ENCODE measurements around the gene GPC6.

GPC6 gene

GRCh38 chr13:94384231-94384905, 1157.8 kb downstream of the GPC6 start:
- peaks cover 2% of the 10 kb centered on the region for H3K36me3 Mint-ChIP-seq (ENCODE audit: insufficient read depth)
- H3K27me3 Mint-ChIP-seq: peaks cover 61% of the 10 kb centered on the region
- no peaks in the 10 kb centered on the region for H3K9me3 Mint-ChIP-seq
- peaks cover 5% of the 10 kb centered on the region for H3K4me1 Mint-ChIP-seq
- DNase-seq (ENCODE audit: low spot score in 2 of 2): no peak
- no peak overlapping the region for H3K27ac Mint-ChIP-seq (ENCODE audit: low read depth)
- H3K4me3 Mint-ChIP-seq: no peak overlapping the region
- no peak for ATAC-seq (replicated peaks; ENCODE audit: extremely low read depth, poor library complexity, severe bottlenecking)

- ATAC-seq (replicated peaks; ENCODE audit: extremely low read depth, poor library complexity, severe bottlenecking): no peak
- H3K27me3 Mint-ChIP-seq: peaks cover 35% of the 10 kb centered on the region
- H3K9me3 Mint-ChIP-seq: no peaks in the 10 kb centered on the region
- DNase-seq (ENCODE audit: low spot score in 2 of 2): no peak
- H3K4me1 Mint-ChIP-seq: peaks cover 5% of the 10 kb centered on the region
- H3K36me3 Mint-ChIP-seq (ENCODE audit: insufficient read depth): peaks cover 2% of the 10 kb centered on the region
- no peak overlapping the region for H3K4me3 Mint-ChIP-seq
- H3K27ac Mint-ChIP-seq (ENCODE audit: low read depth): no peak overlapping the region
Observed at GRCh38 chr13:94387047-94387446, 1160.4 kb downstream of the GPC6 start.

GRCh38 chr13:94389604-94390351, 1163.2 kb downstream of the GPC6 start:
- no peak for DNase-seq (ENCODE audit: low spot score in 2 of 2)
- Mint-ChIP-seq H3K4me3 (no peak overlapping the region), H3K36me3 (ENCODE audit: insufficient read depth) (peaks cover 2% of the 10 kb centered on the region), H3K27me3 (peaks cover 27% of the 10 kb centered on the region), H3K9me3 (no peaks in the 10 kb centered on the region), H3K27ac (ENCODE audit: low read depth) (no peak overlapping the region), H3K4me1 (peaks cover 5% of the 10 kb centered on the region)
- no peak for ATAC-seq (replicated peaks; ENCODE audit: extremely low read depth, poor library complexity, severe bottlenecking)

GRCh38 chr13:94390881-94391280, 1164.3 kb downstream of the GPC6 start:
- DNase-seq (ENCODE audit: low spot score in 2 of 2): no peak
- ATAC-seq (replicated peaks; ENCODE audit: extremely low read depth, poor library complexity, severe bottlenecking): no peak

DNA sequence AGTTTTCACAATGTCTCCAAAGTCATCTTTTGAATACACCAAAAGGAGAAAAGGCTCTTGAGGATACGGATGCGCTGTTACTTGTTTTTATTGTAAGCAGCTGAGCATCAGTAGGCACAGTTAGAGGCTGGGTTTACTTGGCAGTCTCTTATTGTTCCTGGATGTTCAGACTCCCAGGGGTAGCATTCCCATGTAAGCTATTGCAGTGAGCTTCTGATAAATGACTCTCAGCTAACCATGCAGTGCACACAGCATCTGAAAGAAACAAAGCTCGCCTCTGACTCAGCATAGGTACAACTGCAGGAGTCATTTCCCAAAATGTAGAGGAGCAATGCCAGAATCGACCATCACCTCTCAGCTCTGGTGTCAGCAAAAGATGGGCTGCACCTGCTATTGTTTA, 1168.1 kb downstream of the GPC6 start:
- peaks cover 16% of the 10 kb centered on the region for H3K27me3 Mint-ChIP-seq
- no peak overlapping the region for H3K27ac Mint-ChIP-seq (ENCODE audit: low read depth)
- H3K4me3 Mint-ChIP-seq: no peak overlapping the region
- no peaks in the 10 kb centered on the region for H3K9me3 Mint-ChIP-seq
- ATAC-seq (replicated peaks; ENCODE audit: extremely low read depth, poor library complexity, severe bottlenecking) (no peak), DNase-seq (ENCODE audit: low spot score in 2 of 2) (no peak)
- no peaks in the 10 kb centered on the region for H3K4me1 Mint-ChIP-seq
- H3K36me3 Mint-ChIP-seq (ENCODE audit: insufficient read depth): no peaks in the 10 kb centered on the region

More at GRCh38 chr13:94390881-94391280, 1164.3 kb downstream of the GPC6 start:
- Mint-ChIP-seq H3K27ac (ENCODE audit: low read depth) (no peak overlapping the region), H3K9me3 (no peaks in the 10 kb centered on the region), H3K4me1 (peaks cover 5% of the 10 kb centered on the region), H3K27me3 (peaks cover 27% of the 10 kb centered on the region), H3K4me3 (no peak overlapping the region), H3K36me3 (ENCODE audit: insufficient read depth) (peaks cover 2% of the 10 kb centered on the region)

GRCh38 chr13:94395860-94396259, 1169.3 kb downstream of the GPC6 start:
- no peak overlapping the region for H3K27ac Mint-ChIP-seq (ENCODE audit: low read depth)
- H3K27me3 Mint-ChIP-seq: peaks cover 16% of the 10 kb centered on the region
- no peaks in the 10 kb centered on the region for H3K36me3 Mint-ChIP-seq (ENCODE audit: insufficient read depth)
- no peak overlapping the region for H3K4me3 Mint-ChIP-seq
- no peaks in the 10 kb centered on the region for H3K4me1 Mint-ChIP-seq
- no peak for DNase-seq (ENCODE audit: low spot score in 2 of 2)
- H3K9me3 Mint-ChIP-seq: no peaks in the 10 kb centered on the region
- no peak for ATAC-seq (replicated peaks; ENCODE audit: extremely low read depth, poor library complexity, severe bottlenecking)

GRCh38 chr13:94399812-94400211, 1173.2 kb downstream of the GPC6 start:
- Mint-ChIP-seq H3K9me3 (no peaks in the 10 kb centered on the region), H3K27ac (ENCODE audit: low read depth) (no peak overlapping the region), H3K27me3 (no peaks in the 10 kb centered on the region), H3K4me3 (no peak overlapping the region), H3K4me1 (no peaks in the 10 kb centered on the region), H3K36me3 (ENCODE audit: insufficient read depth) (no peaks in the 10 kb centered on the region)
- DNase-seq (ENCODE audit: low spot score in 2 of 2) (no peak), ATAC-seq (replicated peaks; ENCODE audit: extremely low read depth, poor library complexity, severe bottlenecking) (no peak)

DNA sequence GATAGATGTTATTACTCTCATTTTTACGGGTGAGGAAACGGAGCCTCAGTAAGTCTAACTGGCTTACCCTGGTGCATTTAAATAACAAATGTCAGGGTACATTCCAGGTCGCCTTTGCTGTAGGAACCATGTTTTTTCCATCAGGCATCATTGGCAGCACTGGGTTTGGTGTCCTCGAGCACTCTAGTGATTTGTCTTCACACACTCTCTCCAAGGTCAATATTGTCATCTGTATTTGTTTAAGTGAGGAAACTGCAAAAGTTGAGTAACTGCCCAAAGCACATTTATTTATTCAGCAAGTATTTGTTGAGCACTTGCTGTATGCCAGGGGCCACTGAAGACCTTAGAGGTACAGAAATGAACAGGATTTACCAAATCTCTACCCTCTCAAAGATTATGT, 1174.3 kb downstream of the GPC6 start:
- Mint-ChIP-seq H3K4me3 (no peak overlapping the region), H3K27ac (ENCODE audit: low read depth) (no peak overlapping the region), H3K4me1 (no peaks in the 10 kb centered on the region), H3K9me3 (no peaks in the 10 kb centered on the region), H3K36me3 (ENCODE audit: insufficient read depth) (no peaks in the 10 kb centered on the region), H3K27me3 (no peaks in the 10 kb centered on the region)
- ATAC-seq (replicated peaks; ENCODE audit: extremely low read depth, poor library complexity, severe bottlenecking) (no peak), DNase-seq (ENCODE audit: low spot score in 2 of 2) (no peak)

DNA sequence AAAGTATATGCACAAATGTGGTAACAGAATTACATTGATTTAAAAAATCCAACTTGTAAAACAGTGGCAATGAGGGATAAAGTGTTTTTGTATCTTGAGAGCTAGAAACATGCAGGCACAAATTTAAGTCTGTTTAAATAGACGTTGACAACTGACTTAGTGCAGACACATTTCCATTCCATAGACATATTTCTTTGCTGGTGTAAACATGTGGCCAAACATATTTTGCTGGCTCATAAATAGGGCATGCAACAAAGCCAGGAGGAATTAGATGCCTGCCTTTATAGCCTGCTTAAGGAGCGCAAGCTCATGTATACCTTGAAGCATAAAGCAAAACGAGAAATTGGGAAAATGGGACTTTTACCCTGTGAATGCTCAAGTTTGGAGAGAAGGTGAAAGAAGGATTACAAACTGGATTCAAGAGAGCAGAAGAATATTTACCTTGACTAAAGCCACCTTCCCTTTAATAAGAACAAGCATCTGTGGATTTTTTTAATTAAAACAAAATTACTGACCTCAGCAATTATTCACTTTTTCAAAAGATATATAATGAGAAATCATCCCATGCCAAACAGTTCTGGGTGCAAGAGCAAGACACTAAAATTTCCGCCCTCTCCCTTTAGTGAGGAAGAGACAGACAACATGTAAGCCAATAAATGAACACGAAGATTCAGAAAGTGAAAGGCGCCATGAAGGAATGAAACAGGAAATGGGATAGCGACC, 1181.9 kb downstream of the GPC6 start:
- no peak for ATAC-seq (replicated peaks; ENCODE audit: extremely low read depth, poor library complexity, severe bottlenecking)
- Mint-ChIP-seq H3K4me3 (no peak overlapping the region), H3K9me3 (no peaks in the 10 kb centered on the region), H3K27me3 (peaks cover 43% of the 10 kb centered on the region), H3K4me1 (no peaks in the 10 kb centered on the region), H3K27ac (ENCODE audit: low read depth) (no peak overlapping the region), H3K36me3 (ENCODE audit: insufficient read depth) (no peaks in the 10 kb centered on the region)
- DNase-seq (ENCODE audit: low spot score in 2 of 2): no peak

GRCh38 chr13:94411747-94412146, 1185.1 kb downstream of the GPC6 start:
- DNase-seq (ENCODE audit: low spot score in 2 of 2) (no peak), ATAC-seq (replicated peaks; ENCODE audit: extremely low read depth, poor library complexity, severe bottlenecking) (no peak)
- no peaks in the 10 kb centered on the region for H3K36me3 Mint-ChIP-seq (ENCODE audit: insufficient read depth)
- no peaks in the 10 kb centered on the region for H3K4me1 Mint-ChIP-seq
- no peak overlapping the region for H3K27ac Mint-ChIP-seq (ENCODE audit: low read depth)
- H3K4me3 Mint-ChIP-seq: no peak overlapping the region
- H3K9me3 Mint-ChIP-seq: no peaks in the 10 kb centered on the region
- peaks cover 63% of the 10 kb centered on the region for H3K27me3 Mint-ChIP-seq

- H3K27ac Mint-ChIP-seq (ENCODE audit: low read depth): no peak overlapping the region
- no peaks in the 10 kb centered on the region for H3K36me3 Mint-ChIP-seq (ENCODE audit: insufficient read depth)
- no peaks in the 10 kb centered on the region for H3K4me1 Mint-ChIP-seq
- H3K27me3 Mint-ChIP-seq: peaks cover 63% of the 10 kb centered on the region
- ATAC-seq (replicated peaks; ENCODE audit: extremely low read depth, poor library complexity, severe bottlenecking) (no peak), DNase-seq (ENCODE audit: low spot score in 2 of 2) (no peak)
- H3K4me3 Mint-ChIP-seq: no peak overlapping the region
- peaks cover 5% of the 10 kb centered on the region for H3K9me3 Mint-ChIP-seq
Observed at GRCh38 chr13:94412870-94413597, 1186.4 kb downstream of the GPC6 start.

DNA sequence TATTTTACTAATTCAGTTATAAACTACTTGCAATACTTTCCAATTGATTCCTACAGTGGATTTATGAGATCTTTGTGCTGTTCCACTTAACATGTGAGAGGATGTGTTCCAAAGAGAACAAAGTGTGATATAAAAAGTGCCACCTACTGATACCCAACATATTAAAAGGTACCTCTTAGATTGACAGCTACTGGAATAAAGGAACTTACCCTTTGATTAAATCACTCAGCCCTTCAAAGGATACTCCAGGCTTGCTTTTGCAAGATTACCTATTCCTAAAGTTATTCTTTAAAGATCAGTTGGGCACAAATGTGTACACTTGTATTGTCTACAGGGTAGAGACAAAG, 1187.0 kb downstream of the GPC6 start:
- no peaks in the 10 kb centered on the region for H3K4me1 Mint-ChIP-seq
- H3K27me3 Mint-ChIP-seq: peaks cover 57% of the 10 kb centered on the region
- no peaks in the 10 kb centered on the region for H3K36me3 Mint-ChIP-seq (ENCODE audit: insufficient read depth)
- ATAC-seq (replicated peaks; ENCODE audit: extremely low read depth, poor library complexity, severe bottlenecking) (no peak), DNase-seq (ENCODE audit: low spot score in 2 of 2) (no peak)
- no peak overlapping the region for H3K27ac Mint-ChIP-seq (ENCODE audit: low read depth)
- peaks cover 5% of the 10 kb centered on the region for H3K9me3 Mint-ChIP-seq
- no peak overlapping the region for H3K4me3 Mint-ChIP-seq

Data from central memory CD8-positive, alpha-beta T cell (primary cell).